ENCODE measurements around the gene BAIAP3. TPM values are rescaled to one million over a fixed set of nuclear protein-coding genes. Genes with fewer than 3 reads are reported as not detected.
A peak's percentile ranks its signal among the peaks of the same experiment; 100 is the strongest.

Gene BAIAP3
- total RNA-seq, 1 experiment from 2014 or later: 0.46 TPM

DNA sequence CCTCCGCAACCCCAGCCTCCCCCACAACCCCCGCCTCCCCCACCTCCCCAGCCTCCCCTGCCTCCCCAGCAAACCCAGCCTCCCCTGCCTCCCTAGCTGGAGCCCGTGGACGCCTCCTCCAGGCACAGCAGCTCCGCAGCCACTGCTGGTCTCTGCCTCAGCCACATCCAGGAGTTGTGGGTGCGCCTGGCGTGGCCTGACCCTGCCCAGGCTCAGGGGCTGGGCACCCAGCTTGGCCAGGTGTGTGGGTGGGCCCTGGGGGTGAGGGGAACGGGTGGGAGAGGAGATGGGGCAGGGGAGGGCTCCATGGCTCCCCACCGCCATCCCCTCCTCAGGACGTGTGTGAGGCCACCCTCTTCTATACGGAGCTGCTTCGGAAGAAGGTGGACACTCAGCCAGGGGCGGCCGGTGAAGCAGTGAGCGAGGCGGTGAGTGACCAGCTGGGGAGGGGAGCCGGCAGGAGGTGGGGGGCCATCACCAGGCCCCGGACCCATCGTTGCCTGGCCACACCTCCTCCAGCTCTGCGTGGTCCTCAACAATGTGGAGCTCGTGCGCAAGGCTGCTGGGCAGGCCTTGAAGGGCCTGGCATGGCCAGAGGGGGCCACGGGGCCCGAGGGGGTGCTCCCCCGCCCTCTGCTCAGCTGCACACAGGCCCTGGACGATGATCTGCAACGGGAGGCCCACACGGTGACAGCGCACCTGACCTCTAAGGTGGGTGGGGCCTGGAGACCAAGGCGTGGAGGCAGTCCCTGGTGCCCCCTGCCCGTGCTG, 12.4 kb downstream of the BAIAP3 start:
- no peak for DNase-seq (ENCODE audit: low read depth)

- DNase-seq (ENCODE audit: low read depth): no peak
These were observed 13.2 kb downstream of the BAIAP3 start for GRCh38 chr16:1346422-1347285.

DNA sequence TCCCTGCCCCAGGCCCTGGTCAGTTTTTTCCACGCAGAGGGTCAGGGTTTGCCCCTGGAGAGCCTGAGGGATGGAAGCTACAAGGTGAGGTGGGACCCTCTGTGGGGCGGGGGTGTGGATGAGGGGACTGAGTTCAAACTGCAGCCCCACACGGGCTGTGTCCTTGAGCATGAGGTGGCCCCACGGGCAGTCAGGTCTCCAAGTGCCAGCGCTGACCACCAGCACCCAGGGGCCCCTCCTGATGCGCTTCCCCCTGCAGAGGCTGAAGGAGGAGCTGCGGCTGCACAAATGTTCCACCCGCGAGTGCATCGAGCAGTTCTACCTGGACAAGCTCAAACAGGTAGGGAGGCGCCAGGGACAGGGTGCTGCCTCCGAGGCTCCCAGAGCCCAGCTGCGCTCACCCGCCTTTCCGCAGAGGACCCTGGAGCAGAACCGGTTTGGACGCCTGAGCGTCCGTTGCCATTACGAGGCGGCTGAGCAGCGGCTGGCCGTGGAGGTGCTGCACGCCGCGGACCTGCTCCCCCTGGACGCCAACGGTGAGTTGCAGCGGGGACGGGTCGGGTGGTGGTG, 13.9 kb downstream of the BAIAP3 start:
- DNase-seq (ENCODE audit: low read depth): no peak

GRCh38 chr16:1347962-1348361, 14.5 kb downstream of the BAIAP3 start:
- no peak for DNase-seq (ENCODE audit: low read depth)

- DNase-seq (ENCODE audit: low read depth): no peak
These were observed 15.0 kb downstream of the BAIAP3 start for GRCh38 chr16:1348441-1348840.

- DNase-seq (ENCODE audit: low read depth): no peak
These were observed 15.5 kb downstream of the BAIAP3 start for GRCh38 chr16:1348926-1349325.

DNA sequence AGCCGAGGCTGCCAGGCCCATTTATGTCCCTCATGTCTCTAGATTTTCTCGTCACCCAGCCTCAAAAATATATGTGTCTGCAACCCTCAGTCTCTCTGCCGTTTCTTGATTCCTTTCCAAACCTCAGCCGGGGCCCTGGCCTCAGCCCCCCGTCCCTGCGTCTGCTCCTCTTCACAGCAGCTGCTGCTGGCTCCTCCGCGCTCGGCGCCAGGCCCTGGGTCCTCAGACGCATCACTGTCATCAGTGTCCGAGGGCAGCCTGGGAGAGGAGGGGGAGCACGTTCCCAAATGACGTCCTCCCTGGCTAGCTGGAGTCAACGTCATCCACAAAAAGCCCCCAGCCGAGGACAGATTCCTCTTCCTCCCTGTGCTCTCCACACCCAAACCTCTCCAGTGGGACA, 15.9 kb downstream of the BAIAP3 start:
- no peak for DNase-seq (ENCODE audit: low read depth)

DNA sequence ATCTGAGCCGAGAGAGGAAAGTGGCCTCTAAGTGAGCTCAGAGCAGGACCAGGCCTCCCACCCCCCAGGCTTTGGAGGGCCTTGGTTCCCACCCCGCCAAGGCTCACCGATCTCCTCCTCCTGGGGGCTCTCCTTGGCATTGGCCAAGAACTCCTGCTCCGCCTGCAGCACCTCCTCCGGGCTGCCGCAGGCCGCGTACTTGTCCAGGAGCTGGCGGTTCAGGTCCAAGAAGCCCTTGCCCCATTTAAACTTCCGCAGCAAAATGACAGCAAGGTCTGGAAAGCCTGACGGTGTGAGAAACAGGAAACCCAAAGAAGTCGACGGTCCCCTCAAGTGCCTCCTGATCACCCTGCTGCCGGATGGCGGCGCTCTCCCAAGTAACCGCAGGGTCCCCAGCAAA, 16.5 kb downstream of the BAIAP3 start:
- DNase-seq (ENCODE audit: low read depth): no peak

DNA sequence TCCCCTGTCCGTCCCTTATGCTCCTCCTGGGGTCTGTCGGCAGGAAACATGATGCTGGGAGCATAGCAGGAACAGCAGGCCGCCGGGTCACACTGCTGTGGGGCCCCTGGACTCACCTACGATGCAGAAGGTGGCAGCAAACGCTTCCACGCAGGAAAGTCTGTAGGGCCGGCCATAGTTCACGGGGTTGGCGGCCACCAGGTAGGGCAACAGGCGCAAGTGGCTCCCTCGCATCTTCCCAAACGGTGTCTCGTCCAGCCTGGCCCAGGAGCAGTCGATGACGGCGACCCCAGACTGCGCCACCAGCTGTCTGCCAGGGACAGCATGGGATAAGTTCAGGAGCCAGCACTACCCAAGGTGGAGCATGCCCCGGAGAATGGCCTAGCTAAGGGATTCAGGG, 17.2 kb downstream of the BAIAP3 start:
- no peak for DNase-seq (ENCODE audit: low read depth)

DNA sequence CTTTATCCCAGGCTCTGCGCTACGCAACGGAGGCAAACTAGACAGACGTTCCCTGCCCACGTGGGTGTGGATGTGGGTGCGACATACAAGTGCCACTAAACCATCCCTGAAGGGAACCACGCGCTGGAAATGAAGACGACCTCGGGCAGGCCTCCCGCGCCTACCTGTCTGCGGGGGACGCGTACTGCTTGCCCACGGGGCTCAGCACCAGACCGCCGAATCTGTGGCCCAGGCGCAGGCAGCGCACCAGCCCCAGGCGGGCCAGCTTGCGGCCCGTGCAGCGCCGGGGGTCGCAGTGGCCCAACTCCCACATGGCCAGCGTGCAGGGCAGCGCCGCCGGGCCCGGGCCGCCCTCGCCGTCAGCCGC, 17.8 kb downstream of the BAIAP3 start:
- DNase-seq (ENCODE audit: low read depth): no peak

- DNase-seq (ENCODE audit: low read depth): peak; percentile 84
These were observed 18.3 kb downstream of the BAIAP3 start, which contains the start of the genes GNPTG and TSR3 for GRCh38 chr16:1351582-1352362. GNPTG (plus strand) TSS chr16:1351931; CDS start chr16:1351966, 35 bp downstream. TSR3 (minus strand) TSS chr16:1351878; CDS start chr16:1351804, 74 bp downstream.

GRCh38 chr16:1354815-1355540, 21.5 kb downstream of the BAIAP3 start:
- DNase-seq (ENCODE audit: low read depth): no peak

- no peak for DNase-seq (ENCODE audit: low read depth)
These were observed 22.1 kb downstream of the BAIAP3 start for GRCh38 chr16:1355591-1355990.

DNA sequence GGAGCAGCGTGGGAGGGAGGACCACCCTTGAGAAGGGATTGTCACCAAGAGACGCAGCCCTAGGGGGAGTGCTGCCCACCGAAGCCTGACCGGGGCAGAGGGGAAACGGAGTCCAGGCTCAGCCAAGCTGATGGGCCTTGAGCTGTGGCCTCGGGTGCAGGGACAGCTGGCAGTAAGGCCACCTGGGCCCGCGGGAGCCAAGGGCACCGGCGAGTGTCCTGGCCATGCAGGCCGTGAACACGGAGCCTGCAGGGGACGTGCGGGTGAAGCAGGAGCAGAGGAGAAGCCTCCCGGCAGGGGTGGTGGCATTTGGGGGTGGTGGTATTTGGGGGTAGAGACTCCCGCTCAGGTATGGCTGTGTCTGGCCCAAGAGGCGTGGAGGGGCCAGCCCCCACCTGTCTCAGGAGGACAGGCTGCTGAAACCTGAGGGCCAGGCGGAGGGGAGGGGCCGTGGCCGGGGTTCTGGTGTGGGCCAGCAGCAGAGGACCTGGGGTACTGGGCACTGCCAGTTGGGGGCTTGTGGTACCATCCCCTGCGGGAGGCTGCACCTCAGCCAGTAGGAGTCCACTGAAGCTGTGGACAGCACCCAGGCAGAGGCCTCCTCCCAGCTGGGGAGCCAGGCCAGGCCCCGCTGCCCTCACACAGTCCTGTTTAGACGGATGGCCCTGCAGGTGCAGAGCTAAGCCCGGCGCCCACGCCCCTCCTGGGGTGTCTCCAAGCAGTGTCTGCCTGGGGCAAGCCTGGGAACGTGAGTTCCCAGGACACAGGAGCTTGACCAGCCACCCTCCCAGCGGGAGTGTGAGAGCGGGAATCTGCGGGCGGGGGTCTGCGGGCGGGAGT, 22.8 kb downstream of the BAIAP3 start:
- DNase-seq (ENCODE audit: low read depth): no peak

- no peak for DNase-seq (ENCODE audit: low read depth)
These were observed 24.6 kb downstream of the BAIAP3 start for GRCh38 chr16:1357906-1358566.

DNA sequence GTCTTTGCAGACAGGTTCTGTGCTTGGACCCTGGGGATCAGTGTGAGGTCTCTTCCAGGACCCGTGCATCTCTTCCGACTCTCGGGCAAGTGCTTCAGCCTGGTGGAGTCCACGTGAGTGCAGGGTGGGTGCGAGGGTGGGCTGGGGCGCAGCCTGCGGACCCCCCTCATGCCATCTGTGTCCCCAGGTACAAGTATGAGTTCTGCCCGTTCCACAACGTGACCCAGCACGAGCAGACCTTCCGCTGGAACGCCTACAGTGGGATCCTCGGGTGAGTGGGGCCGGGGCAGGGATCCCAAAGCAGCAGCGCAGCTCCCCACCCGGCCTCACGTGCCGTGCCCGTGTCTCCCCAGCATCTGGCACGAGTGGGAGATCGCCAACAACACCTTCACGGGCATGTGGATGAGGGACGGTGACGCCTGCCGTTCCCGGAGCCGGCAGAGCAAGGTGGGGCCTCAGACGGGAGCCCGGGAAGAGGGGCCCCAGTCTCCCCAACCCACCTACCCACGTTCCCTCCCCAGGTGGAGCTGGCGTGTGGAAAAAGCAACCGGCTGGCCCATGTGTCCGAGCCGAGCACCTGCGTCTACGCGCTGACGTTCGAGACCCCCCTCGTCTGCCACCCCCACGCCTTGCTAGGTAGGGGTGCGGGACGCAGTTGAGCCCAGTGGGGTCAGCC, 28.4 kb downstream of the BAIAP3 start:
- no peak for DNase-seq (ENCODE audit: low read depth)

DNA sequence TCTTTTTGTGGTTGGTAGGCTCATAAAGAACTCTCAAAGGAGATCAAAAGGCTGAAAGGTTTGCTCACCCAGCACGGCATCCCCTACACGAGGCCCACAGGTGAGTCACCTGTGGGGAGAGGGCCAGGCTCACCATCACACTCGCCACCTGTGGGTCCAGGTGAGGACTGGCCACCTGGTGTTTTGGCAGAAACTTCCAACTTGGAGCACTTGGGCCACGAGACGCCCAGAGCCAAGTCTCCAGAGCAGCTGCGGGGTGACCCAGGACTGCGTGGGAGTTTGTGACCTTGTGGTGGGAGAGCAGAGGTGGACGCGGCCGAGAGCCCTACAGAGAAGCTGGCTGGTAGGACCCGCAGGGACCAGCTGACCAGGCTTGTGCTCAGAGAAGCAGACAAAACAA, 29.4 kb downstream of the BAIAP3 start:
- DNase-seq (ENCODE audit: low read depth): no peak

GRCh38 chr16:1363501-1364041, 30.1 kb downstream of the BAIAP3 start:
- DNase-seq (ENCODE audit: low read depth): peak; percentile 17

DNA sequence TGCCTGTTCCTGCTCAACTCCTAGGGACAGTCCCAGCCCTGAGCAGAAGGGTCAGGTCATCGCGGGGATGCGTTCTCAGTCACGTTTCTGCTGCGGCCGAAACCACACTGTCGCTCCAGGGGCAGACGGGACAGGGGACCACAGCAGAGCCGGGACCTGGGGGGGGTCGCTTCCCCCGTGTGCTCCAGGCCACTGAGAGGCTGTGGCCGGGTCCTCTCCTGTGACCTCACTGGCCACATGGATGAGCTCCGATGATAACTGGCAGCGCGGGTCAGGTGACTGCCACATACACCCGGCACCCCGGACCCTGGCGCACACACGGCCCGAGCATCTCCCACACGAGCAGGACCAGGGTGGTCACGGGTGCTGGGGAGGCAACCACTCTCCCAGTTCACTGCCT, 31.1 kb downstream of the BAIAP3 start:
- no peak for DNase-seq (ENCODE audit: low read depth)

Measured in LHCN-M2 (cell line).